Liver (tissue), 3 donors: ENCODE data around the gene YWHAB.

Source experiments
- ATF3 ChIP-seq: IDR thresholded peaks from 2 replicates; pipeline ENCODE4 v1.6.1; 2016; ENCODE audit warnings: antibody characterized with exemption
- CTCF ChIP-seq: fragments of 150-350 bp; IDR thresholded peaks from 2 replicates; pipeline ENCODE4 v1.5.1; 2017; ENCODE audit warnings: improper control_type of control experiment, low read depth, low read length; ENCODE audit not compliant: missing input control
- EGR1 ChIP-seq, 2 donors: IDR thresholded peaks; 2 replicates each; pipeline ENCODE4 v1.6.1; 2016 to 2018; ENCODE audit warnings: antibody characterized with exemption in 2 of 2, low read depth in 2 of 2
- FOXA1 ChIP-seq: IDR thresholded peaks from 2 replicates; pipeline ENCODE4 v1.6.1; 2016; ENCODE audit warnings: antibody characterized with exemption
- GABPA ChIP-seq, 2 donors: IDR thresholded peaks in 1 of 2; conservative IDR thresholded peaks in 1 of 2; 2 replicates each; pipeline ENCODE4 v1.6.1; 2016; ENCODE audit warnings: antibody characterized with exemption in 2 of 2, mild to moderate bottlenecking in 1 of 2, moderate library complexity in 1 of 2
- HNF4A ChIP-seq, 2 donors: conservative IDR thresholded peaks; 2 replicates each; pipeline ENCODE4 v1.6.1; 2016; ENCODE audit warnings: antibody characterized with exemption in 2 of 2, mild to moderate bottlenecking in 2 of 2
- HNF4G ChIP-seq: IDR thresholded peaks from 2 replicates; pipeline ENCODE4 v1.6.1; 2016; ENCODE audit warnings: antibody characterized with exemption
- MAX ChIP-seq: IDR thresholded peaks from 2 replicates; pipeline ENCODE4 v1.6.1; 2016; ENCODE audit warnings: antibody characterized with exemption
- RAD21 ChIP-seq, 2 donors: IDR thresholded peaks; 2 replicates each; pipeline ENCODE4 v1.6.1; 2016; ENCODE audit warnings: antibody characterized with exemption in 2 of 2, mild to moderate bottlenecking in 2 of 2
- REST ChIP-seq: IDR thresholded peaks from 2 replicates; pipeline ENCODE4 v1.6.1; 2016; ENCODE audit warnings: antibody characterized with exemption, mild to moderate bottlenecking
- RXRA ChIP-seq, 2 donors: IDR thresholded peaks; 2 replicates each; pipeline ENCODE4 v1.6.1; 2017 to 2018; ENCODE audit warnings: antibody characterized with exemption in 2 of 2, mild to moderate bottlenecking in 1 of 2
- SP1 ChIP-seq: IDR thresholded peaks from 2 replicates; pipeline ENCODE4 v1.6.1; 2018; ENCODE audit warnings: antibody characterized with exemption, mild to moderate bottlenecking
- TAF1 ChIP-seq: conservative IDR thresholded peaks from 2 replicates; pipeline ENCODE4 v1.6.1; 2016; ENCODE audit warnings: antibody characterized with exemption, mild to moderate bottlenecking
- YY1 ChIP-seq: IDR thresholded peaks from 2 replicates; pipeline ENCODE4 v1.6.1; 2016; ENCODE audit warnings: antibody characterized with exemption, mild to moderate bottlenecking
- donor health status: healthy.
- donor health status: healthy.

- no peak for TF ChIP-seq EGR1 (IDR thresholded peaks at IDR 0.05; ENCODE audit: low read depth in 2 of 2)
- no peak for TF ChIP-seq CTCF
- no peak for TF ChIP-seq HNF4G
- TF ChIP-seq HNF4A (conservative IDR thresholded peaks at IDR 0.05) = no peak
- no peak for TF ChIP-seq RAD21 (IDR thresholded peaks at IDR 0.05)
- TF ChIP-seq SP1 = no peak
- TF ChIP-seq GABPA (IDR thresholded peaks at IDR 0.05 in 1 of 2, conservative IDR thresholded peaks at IDR 0.05 in 1 of 2) = no peak
- no peak for TF ChIP-seq MAX
- TF ChIP-seq TAF1 = no peak
- no peak for TF ChIP-seq REST
- TF ChIP-seq ATF3 = no peak
- TF ChIP-seq RXRA (IDR thresholded peaks at IDR 0.05) = no peak
- no peak for TF ChIP-seq YY1
- no peak for TF ChIP-seq FOXA1
Observed at GRCh38 chr20:44931911-44932310, 46.4 kb downstream of the YWHAB start.
